IPS-18c (cell line): Measurements from ENCODE around the gene NKIRAS1.
"Not testable (repeated sequence)": the region's sequence is repeated elsewhere in the genome, so short reads cannot be mapped to it uniquely, and the experiment has no call there.

Experiments
- H3K4me3 ChIP-seq: 2 replicates; pipeline ENCODE4 v1.7.0; 2013; ENCODE audit warnings: low read depth, mild to moderate bottlenecking, low read length, moderate library complexity; ENCODE audit not compliant: insufficient read depth
- H3K9me3 ChIP-seq: one replicate; pipeline ENCODE4 v1.6.1; 2013; ENCODE audit warnings: mild to moderate bottlenecking, low read length, moderate library complexity; ENCODE audit not compliant: control insufficient read depth, insufficient read depth

The NKIRAS1 gene

DNA sequence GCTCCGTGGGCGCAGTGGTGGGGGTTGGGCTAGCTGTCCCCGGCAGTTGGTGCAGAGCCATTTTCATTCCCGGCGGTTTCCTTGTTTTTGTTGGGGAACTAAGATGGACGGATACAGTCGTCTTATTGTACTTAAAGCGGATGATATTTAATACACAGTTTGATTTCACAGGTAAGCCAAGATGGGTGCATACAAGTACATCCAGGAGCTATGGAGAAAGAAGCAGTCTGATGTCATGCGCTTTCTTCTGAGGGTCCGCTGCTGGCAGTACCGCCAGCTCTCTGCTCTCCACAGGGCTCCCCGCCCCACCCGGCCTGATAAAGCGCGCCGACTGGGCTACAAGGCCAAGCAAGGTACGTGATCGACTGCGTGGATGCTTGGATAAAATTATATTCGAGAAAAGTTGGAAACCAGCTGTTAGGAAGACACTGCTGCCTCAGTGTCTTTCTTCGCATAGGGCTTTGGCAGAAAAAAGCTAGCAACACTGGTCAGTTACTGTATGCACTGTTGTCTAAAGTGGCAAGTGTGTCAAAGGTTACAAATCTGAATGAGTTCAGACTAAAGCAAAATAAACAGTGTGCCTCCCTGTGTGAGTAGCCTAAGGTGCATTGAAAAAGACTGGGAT lies 1.0 kb upstream of the NKIRAS1 start:
- not testable (repeated sequence) for H3K9me3 ChIP-seq
- peak overlapping the region; percentile 89 for H3K4me3 ChIP-seq

DNA sequence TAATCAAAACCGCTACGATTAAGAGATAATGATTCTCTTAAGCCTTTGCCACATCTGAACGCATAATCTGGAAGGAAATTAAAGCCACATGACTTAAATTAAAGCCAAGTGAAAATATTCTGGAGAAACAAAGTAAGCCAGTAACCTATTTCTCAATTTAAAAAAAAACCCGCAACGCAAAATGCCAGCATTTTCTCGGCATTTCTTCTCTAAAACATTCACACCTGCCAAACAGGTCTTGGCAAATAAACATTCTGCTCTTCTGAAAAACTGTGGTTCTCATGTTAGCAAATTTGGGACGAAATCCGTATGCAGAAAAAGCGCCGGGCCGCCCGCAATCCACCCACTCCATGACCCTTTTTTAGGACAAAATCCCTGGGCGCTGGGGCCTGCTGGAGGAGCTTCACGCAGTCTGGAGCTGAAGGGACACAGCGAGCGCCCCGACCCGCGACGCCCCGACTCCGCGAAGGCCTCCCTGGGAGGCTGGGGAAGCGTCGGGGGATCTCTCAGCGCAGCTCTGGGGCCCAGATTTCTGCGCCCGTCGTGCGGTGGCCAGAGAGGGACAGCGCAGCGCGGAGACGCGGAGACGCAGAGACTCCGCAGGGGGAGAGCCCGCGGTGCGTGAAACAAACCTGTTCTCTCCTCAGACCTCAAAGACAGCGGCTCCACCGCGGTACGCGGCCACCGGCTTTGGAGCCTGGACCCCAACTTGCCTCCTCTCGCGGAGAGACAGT lies 471 bp downstream of the NKIRAS1 start:
- H3K4me3 ChIP-seq: peak overlapping the region; percentile 89

DNA sequence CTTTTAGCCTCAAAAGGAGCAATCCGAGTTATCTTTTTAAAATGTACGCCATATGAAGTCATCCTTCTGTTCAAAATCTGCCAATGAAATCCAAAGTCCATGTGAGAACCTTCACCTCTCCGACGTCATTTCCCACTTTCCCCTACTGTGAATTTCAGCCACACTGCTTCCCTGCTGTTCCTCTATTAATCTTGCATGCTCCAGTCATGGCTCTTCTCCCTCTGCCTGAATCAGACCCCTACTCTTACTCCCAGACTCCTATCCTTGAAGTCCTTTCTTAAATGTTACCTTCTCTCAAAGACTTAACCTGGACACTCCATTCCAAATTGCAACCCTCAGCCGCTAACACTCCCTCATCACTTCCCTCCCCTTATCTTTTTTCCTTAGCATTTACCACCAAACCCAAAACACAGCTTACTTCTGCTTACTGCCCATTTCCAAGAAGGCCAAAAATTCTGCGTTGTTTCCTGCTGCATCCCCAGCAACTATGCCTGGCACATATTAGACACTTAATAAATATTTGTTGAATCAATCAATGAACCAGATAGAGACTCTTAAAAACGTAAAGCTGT lies 1.2 kb downstream of the NKIRAS1 start:
- no peaks in the 10 kb centered on the region for H3K9me3 ChIP-seq
- peak overlapping the region; percentile 89; the same call in 1 of the 2 replicates for H3K4me3 ChIP-seq

More for the DNA sequence above, 471 bp downstream of the NKIRAS1 start:
- no peaks in the 10 kb centered on the region for H3K9me3 ChIP-seq

DNA sequence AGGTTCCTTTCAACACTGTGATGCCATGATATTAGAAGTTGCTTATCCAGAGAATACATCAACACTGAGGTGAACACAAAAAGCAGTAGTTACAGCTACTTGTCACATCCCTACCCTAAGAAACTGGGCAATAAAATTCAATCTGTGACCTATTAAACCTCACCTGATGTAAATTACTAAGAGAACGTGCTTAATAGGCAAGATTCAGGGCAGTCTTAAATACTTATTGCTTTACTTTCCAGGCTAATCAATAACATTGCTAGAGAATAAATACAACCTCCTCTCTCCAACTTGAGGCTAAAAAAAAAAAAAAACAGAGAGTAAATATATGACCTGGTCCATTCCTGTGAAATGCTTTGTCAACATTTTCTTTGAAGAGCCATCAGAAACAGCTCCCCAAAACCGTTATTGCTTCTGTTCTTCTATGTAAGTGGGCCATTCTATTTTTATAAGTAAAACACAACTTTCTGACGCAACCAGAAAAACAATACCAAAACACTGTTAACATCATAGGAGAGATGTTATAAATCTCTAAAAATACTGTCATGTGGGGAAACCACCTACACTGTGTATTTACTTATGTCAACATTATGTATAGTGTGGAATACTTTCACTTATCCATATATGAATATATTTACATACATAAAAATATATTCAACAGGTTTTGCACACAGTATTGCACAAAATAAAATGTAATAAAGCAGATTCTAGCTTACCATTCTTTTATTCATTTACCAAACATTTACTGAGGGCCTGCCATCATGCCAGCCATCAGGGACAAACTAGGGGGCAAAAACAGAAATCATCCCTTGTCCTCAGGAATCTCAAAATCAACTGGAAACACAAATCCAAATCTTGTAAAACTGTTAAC lies 2.7 kb downstream of the NKIRAS1 start:
- Histone ChIP-seq H3K9me3 (no peaks in the 10 kb centered on the region), H3K4me3 (no peak overlapping the region)

DNA sequence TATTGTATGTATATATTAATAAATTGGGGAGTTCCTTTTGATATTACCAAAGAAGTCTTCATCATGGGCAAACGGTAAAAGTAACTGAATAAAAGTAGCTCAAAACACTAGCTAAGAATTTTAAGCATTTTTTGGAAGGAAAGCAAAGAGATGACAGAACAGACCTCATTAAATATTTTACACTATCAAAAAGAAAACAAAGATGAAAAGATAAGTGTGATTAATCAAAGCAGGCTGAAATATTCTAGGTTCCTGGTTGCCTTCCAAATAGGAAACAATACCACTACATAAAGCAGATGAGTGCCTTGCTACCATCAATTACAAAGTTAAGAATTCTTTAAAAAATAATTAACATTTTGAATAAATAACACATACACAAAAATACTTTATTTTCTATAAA lies 3.6 kb downstream of the NKIRAS1 start:
- Histone ChIP-seq H3K9me3 (no peaks in the 10 kb centered on the region), H3K4me3 (no peak overlapping the region)

DNA sequence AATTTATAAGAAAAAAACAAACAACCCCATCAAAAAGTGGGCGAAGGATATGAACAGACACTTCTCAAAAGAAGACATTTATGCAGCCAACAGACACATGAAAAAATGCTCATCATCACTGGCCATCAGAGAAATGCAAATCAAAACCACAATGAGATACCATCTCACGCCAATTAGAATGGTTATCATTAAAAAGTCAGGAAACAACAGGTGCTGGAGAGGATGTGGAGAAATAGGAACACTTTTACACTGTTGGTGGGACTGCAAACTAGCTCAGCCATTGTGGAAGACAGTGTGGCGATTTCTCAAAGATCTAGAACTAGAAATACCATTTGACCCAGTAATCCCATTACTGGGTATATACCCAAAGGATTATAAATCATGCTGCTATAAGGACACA lies 4.5 kb downstream of the NKIRAS1 start:
- H3K4me3 ChIP-seq, H3K9me3 ChIP-seq: not testable (repeated sequence)

DNA sequence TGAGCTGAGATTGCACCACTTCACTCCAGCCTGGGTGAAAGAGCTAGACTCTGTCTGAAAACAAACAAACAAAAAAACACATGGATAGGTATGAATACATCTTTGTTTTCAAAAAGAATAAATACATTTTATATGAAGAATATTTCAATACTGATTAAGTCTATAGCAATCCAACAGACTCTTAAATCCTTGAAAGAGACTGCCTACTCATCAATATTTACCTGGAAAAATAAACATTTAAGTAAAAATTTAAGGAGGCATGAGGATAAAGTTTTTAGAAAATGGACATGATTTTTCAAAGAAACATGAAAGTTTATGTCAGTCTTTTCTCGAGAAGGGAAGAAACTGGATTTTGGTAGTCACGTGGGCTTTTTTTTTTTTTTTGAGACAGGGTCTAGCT lies 5.4 kb downstream of the NKIRAS1 start:
- Histone ChIP-seq H3K9me3 (no peaks in the 10 kb centered on the region), H3K4me3 (no peak overlapping the region)

DNA sequence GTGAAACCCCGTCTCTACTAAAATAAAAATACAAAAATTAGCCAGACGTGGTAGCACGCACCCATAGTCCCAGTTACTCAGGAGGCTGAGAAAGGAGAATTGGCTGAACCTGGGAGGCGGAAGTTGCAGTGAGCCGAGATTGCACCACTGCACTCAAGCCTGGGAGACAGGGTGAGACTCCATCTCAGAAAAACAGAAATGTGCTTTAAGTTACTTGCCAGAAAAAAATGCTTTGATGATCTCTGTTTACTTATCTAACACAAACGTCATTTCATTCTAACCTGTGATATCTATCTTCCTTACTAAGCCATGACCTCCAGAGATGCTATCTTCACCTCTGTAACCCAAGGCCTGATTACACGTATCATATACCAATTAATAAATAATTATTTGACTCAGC lies 7.4 kb downstream of the NKIRAS1 start:
- no peaks in the 10 kb centered on the region for H3K9me3 ChIP-seq
- H3K4me3 ChIP-seq: no peak overlapping the region

DNA sequence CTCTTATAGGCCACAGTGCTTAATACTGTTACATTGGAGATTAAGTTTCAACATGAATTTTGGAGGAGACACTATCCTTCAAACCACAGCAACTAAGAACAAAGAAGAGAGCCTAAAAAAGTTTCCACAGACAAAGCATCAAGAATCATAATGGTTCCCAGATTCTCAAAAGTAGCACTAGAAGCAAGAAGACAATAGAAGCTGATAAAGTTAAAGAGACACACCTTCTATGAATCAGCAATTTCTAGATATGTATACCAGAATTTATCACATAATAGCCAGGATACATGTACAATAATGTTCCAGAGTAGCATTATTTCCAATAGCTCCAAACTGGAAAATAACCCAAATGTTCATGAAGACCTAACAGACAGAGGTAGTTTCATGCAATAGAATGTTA lies 12.2 kb downstream of the NKIRAS1 start:
- H3K9me3 ChIP-seq: no peaks in the 10 kb centered on the region
- H3K4me3 ChIP-seq: no peak overlapping the region

DNA sequence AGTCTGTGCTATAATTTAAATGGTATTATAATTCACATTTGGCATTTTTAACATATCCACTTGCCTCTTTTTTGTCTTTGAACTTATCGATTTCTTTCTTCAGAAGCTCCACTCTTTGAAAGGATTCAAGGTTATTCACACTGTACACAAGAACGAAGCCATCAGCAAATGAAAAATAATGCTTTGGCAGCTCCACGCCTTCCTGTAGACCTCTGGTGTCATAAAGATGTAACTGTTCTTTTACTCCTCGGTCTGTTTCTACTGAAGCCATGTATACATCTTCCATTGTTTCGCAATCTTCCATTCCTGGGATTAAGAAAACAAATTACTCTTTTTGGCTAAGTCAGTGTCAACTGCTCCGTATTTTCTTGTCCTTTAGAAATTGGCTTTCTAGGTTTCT lies 16.0 kb downstream of the NKIRAS1 start:
- Histone ChIP-seq H3K4me3 (no peak overlapping the region), H3K9me3 (peaks cover 3% of the 10 kb centered on the region)

DNA sequence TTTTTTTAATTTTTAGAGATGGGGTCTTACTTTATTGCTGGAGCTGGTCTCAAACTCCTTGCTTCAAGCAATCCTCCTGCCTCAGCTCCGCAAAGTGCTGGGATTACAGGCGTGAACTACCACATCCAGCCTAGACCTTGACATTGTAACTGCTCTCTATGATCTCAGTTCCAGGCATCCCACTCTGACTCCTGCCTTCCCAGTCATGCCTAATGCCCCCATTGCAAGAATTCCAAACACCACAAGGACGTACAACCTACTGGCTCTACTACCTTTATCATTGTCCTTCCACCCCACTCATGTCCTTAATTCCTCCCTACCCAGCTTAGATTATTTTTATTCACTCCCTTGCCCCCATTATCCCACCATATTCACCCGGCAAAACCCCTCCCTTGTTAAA lies 21.6 kb downstream of the NKIRAS1 start:
- no peak overlapping the region for H3K4me3 ChIP-seq
- H3K9me3 ChIP-seq: peaks cover 3% of the 10 kb centered on the region

DNA sequence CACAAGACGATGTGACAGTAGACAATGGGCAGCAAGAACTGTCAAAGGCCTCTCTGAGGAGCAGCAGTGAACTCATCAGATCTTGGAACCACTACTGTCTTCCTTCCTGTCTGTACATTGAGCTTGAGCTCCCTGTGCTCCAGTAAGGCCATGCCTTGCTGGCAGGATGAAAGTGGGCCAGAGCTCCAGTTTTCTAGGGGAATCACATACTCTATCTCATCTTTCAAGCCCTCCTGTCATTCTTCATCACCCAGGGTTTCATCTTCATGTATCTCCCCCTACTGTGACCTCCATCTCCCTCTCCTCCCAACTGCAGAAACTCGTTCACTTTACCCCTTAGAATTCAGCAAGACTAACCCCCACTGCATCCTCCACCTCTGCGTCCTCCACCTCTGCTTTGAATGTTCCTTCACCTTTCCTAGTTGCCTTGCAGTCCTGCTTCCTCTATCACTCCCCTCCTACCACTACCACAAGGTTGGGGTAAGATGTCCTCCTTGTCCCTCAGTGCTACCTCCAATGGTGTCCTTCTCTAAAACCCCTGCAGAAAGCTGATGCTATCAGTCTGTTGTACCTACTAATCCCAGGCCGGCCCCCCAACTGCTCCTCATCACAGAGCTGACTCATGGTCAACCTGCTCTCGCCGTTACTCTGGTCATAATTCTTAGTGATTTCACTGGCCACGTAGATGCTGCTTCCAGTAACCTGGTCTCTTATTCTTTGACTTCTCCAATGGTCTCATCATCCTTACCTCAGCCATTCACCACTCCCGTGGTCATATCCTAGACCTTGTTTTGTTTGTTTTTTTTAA lies 22.3 kb downstream of the NKIRAS1 start:
- H3K9me3 ChIP-seq: peaks cover 3% of the 10 kb centered on the region
- no peak overlapping the region for H3K4me3 ChIP-seq

DNA sequence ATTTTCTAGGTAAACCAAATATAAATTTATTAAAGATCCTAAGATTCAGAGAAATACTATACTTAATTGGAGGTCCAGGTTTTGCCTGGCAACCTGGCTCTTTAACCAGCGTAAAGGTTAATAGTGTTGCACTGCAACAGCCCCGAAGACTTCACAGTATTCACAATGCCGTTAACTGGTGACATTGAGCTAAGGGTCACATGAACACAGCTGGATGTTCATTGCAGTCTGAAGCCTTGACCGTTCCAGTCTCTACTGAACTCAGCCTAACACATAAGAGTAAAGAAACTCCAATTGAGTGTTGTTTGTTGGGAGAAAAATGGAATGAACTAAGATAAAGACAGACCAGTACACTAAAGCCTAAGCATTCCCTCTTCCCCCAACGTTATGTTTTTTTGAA lies 26.8 kb downstream of the NKIRAS1 start:
- no peak overlapping the region for H3K4me3 ChIP-seq
- H3K9me3 ChIP-seq: no peaks in the 10 kb centered on the region

DNA sequence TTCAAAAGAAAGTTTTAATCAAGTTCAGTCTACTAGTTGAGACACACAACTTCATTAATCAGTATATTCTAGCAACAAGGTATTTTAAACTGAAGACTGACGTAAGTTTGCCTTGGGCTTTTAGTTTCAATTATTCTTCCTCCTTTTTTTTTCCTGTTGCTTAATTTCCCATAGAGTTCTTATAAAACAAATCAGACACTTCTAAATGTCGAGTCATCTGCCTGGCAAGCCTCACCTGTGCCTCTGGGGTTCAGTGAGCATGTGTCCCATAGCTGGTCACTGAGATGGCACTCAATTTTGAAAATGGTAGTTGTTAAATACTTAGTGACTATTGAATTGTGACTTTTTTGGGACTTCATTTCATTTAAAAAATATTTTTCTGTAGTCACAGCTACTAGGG lies 27.4 kb downstream of the NKIRAS1 start:
- Histone ChIP-seq H3K4me3 (no peak overlapping the region), H3K9me3 (no peaks in the 10 kb centered on the region)

DNA sequence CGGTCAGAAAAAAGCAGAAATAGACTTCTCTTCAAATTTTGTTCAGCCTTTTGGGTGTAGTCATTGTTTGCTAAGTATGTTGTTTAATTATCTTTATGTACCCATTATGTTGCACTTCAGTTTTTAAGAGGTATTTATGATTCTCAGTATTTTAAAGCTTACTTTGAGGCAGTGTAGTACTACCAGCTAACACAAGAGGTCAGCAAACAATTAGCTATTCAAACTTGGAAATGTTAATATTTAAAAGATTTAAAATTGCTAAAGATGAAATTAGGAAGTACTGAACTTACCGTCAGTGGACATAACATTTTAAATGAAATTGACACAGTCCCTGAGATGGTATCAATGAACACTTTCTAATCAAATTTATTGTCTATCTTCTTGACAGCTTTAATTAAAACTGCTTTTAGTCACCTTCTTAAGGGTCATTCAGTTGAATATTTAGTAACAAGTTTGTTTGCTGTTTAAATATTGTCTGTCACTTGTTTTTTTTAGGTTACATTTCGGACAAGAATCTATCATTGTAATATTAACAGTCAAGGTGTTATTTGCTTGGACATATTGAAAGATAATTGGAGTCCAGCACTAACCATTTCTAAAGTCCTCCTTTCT lies 28.1 kb downstream of the NKIRAS1 start:
- H3K9me3 ChIP-seq: no peaks in the 10 kb centered on the region
- no peak overlapping the region for H3K4me3 ChIP-seq

DNA sequence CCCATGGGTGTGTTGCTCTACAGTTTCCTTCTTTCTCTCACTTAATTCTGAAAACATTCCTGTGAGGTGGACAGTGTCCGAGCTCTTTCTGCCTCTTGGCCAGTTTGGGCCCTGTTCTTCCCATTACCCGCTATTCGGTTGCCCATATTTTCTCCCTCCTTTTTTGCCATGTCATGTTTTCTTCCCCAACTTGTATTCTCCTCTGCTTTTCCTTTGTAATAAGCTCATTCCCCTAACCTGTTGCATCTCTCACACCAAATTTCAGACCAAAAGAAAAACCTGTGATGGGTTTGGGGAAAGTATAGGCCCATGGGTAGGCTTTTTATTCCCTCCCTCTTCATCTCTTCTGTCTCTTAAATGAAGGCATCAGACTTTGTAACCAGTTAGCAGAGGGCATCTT lies 30.5 kb downstream of the NKIRAS1 start:
- Histone ChIP-seq H3K4me3 (no peak overlapping the region), H3K9me3 (no peaks in the 10 kb centered on the region)

DNA sequence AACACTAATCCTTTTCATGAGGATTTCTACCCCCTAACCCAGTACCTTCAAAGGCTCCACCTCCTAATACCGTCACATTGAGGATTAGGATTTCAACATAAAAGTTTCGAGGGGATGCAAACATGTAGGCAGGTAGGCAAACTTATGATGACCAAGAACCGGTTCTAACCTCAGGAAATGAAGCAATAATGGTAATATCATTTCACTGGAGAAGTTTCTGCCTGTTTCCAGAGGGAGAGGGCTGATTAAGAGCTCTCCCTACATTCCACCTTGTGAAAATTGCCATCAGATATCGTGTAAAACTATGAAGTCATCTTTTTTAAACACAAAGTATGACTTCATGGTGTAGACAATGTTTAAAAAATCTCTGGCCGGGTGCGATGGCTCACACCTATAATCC lies 31.6 kb downstream of the NKIRAS1 start:
- Histone ChIP-seq H3K4me3 (no peak overlapping the region), H3K9me3 (no peaks in the 10 kb centered on the region)
